ENCODE results near the gene TFR2. TPM values are rescaled to one million over a fixed set of nuclear protein-coding genes. Genes with fewer than 3 reads are reported as not detected.

The TFR2 gene
- total RNA-seq, 2 donors from 2014 or later, result 4.5 to 6.1 TPM

DNA sequence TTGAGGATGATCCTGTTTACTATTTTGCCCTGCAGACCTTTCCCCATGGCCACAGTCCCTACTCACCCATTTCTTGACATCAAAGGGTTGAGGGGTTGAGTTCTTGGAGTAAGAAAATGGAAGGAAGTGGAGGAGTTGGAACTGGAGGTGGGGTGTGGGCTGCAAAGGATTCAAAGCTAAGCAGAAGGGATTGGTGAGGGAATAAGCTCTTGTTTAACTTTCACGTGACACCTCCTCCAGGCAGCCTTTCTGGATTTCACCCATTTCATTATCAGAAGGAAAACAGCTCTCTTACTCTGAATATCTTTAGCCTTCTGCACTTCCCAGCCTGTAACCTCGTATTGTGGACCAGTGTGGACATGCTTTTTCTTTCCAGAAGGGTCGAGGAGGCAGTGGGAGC lies 15.3 kb downstream of the TFR2 start:
- no peaks in the 10 kb centered on the region for H3K27me3 Mint-ChIP-seq
- ATAC-seq, result no peak
- H3K9me3 ChIP-seq (ENCODE audit: control insufficient read depth, low read length, poor library complexity, severe bottlenecking), result no peaks in the 10 kb centered on the region
- H3K36me3 Mint-ChIP-seq (ENCODE audit: low read depth), result peaks cover 6% of the 10 kb centered on the region
- no peak overlapping the region for H3K27ac Mint-ChIP-seq
- peaks cover 37% of the 10 kb centered on the region for H3K4me1 Mint-ChIP-seq
- DNase-seq, result no peak
- H3K4me3 Mint-ChIP-seq, result peak overlapping the region; percentile 79

DNA sequence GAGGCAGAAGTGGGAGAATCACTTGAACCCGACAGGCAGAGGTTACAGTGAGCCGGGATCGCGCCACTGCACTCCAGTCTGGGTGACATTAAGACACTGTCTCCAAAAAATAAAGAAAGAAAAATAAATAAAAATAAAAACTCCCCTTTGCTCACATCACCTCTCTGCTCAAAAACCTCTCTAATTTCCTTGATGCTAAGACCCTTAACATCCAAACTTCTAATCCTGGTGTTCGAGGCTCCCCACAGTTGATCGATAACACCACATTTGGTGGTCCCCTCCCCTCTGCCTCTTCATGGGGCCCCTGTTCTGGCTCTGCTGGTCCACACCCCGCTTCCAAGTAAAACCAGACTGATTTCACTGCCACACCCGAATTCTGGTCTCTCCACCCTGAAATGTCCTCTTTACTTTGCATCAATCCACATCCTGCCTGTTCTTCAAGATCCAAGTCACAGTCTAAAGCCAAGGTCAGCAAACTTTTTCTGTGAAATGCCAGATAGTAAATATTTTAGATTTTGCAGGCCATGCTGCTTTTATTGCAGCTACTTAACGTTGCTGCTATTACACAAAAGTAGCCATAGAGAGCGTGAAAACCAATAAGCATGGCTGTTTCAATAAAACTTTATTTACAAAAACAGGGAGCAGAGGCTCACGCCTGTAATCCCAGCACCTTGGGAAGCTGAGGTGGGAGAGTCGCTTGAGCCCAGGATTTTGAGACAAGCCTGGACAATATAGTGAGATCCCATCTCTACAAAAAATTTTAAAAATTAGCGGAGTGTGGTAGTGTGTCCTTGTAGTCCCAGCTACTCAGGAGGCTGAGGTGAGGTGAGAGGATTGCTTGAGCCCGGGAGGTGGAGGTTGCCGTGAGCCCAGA lies 17.2 kb downstream of the TFR2 start:
- DNase-seq (no peak), ATAC-seq (no peak)
- peak overlapping the region; percentile 75 for H3K27ac Mint-ChIP-seq

DNA sequence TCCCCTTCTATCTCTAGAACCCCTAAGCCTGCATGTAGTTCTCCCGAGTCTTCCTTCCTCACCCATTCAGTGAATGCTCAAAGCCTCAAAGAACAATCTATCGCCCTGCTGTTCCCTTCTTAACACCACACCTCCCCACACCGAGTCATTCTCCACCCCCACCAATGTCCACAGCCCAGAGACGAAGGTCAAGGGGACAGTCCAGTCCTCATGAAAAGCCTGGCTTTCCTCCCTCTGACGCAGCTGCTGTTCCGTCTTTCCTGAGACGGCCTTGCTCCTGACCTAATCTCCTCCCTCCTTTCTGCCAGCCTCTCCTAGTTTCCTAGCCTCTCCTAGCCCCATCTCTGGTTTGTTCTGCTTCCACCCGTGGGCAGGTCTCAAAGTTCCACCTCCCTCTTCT lies 19.8 kb downstream of the TFR2 start:
- no peak for DNase-seq
- Mint-ChIP-seq H3K27ac (peak overlapping the region; percentile 81), H3K27me3 (no peaks in the 10 kb centered on the region), H3K4me1 (peaks cover 19% of the 10 kb centered on the region), H3K36me3 (ENCODE audit: low read depth) (peaks cover 6% of the 10 kb centered on the region), H3K4me3 (no peak overlapping the region)
- no peaks in the 10 kb centered on the region for H3K9me3 ChIP-seq (ENCODE audit: control insufficient read depth, low read length, poor library complexity, severe bottlenecking)
- no peak for ATAC-seq

More for the DNA sequence above, 17.2 kb downstream of the TFR2 start:
- peaks cover 32% of the 10 kb centered on the region for H3K4me1 Mint-ChIP-seq
- peaks cover 6% of the 10 kb centered on the region for H3K36me3 Mint-ChIP-seq (ENCODE audit: low read depth)
- H3K9me3 ChIP-seq (ENCODE audit: control insufficient read depth, low read length, poor library complexity, severe bottlenecking), result no peaks in the 10 kb centered on the region
- H3K4me3 Mint-ChIP-seq, result peak overlapping the region; percentile 71
- no peaks in the 10 kb centered on the region for H3K27me3 Mint-ChIP-seq

DNA sequence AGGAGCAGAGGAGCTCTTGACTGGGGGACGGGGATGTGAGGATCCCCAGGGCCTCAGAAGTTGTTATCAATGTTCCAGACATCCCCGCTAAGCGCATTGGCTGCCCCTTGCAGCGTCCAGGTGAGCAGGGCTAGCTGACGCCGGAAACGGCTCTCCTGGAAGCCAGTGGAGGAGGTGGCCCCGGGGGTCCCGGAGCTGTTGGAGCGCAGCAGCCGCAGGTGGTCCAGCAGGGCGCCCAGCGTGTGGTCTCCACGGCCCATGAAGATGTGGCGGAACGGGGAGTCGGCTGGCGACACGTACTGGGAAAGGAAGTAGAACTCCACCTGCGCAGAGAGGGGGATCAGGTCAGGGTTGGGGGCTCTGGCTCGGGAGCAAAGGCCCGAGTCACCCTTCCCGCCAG lies 20.5 kb downstream of the TFR2 start:
- Mint-ChIP-seq H3K27ac (no peak overlapping the region), H3K36me3 (ENCODE audit: low read depth) (peaks cover 6% of the 10 kb centered on the region), H3K4me3 (no peak overlapping the region), H3K27me3 (no peaks in the 10 kb centered on the region), H3K4me1 (peaks cover 17% of the 10 kb centered on the region)
- DNase-seq (no peak), ATAC-seq (no peak)
- H3K9me3 ChIP-seq (ENCODE audit: control insufficient read depth, low read length, poor library complexity, severe bottlenecking), result no peaks in the 10 kb centered on the region

DNA sequence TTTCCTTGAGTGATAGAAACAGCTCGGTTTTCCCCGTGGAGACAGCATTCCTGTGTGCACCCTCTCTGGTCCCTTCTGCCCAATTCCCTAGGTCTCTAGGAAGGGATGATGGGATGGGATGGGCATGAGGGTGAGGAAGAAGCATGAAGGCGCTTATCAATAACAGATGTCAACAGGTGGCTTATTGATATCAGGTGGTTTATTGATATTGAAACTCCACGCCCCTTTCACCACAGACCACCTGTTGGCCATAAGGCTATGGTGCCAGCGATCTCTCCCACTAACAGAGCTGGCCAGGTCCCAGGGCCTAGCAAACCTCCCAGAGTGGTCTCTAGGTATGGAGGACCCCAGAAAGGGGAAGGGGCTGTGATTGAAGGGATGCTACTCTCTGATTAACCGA lies 21.1 kb downstream of the TFR2 start:
- no peak for ATAC-seq
- no peaks in the 10 kb centered on the region for H3K9me3 ChIP-seq (ENCODE audit: control insufficient read depth, low read length, poor library complexity, severe bottlenecking)
- H3K4me3 Mint-ChIP-seq, result no peak overlapping the region
- H3K27me3 Mint-ChIP-seq, result no peaks in the 10 kb centered on the region
- peaks cover 6% of the 10 kb centered on the region for H3K36me3 Mint-ChIP-seq (ENCODE audit: low read depth)
- H3K27ac Mint-ChIP-seq, result no peak overlapping the region
- DNase-seq, result no peak
- peaks cover 16% of the 10 kb centered on the region for H3K4me1 Mint-ChIP-seq

DNA sequence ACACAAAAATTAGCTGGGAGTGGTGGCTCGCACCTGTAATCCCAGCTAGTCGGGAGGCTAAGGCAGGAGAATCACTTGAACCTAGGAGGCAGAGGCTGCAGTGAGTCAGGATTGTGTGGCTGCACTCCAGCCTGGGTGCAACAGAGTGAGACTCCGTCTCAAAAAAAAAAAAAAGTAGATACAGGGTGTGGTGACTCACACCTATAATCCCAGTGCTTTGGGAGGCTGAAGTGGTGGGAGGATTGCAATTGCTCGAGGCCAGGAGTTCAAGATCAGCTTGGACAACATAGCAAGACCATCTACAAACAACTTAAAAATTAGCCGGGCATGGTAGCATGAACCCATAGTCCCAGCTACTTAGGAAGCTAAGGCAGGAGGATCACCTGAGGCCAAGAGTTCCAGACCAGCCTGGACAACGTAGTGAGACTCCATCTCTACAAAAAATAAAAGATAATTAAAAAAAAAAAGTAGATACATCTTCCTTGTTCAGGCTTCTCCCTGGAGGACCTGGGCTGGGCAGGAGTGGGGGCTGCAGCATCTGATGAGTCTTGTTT lies 27.0 kb downstream of the TFR2 start:
- Mint-ChIP-seq H3K27ac (peak overlapping the region; percentile 67), H3K4me3 (no peak overlapping the region), H3K36me3 (ENCODE audit: low read depth) (peaks cover 3% of the 10 kb centered on the region), H3K27me3 (no peaks in the 10 kb centered on the region), H3K4me1 (peaks cover 20% of the 10 kb centered on the region)
- DNase-seq, result no peak
- H3K9me3 ChIP-seq (ENCODE audit: control insufficient read depth, low read length, poor library complexity, severe bottlenecking), result no peaks in the 10 kb centered on the region
- ATAC-seq, result no peak

DNA sequence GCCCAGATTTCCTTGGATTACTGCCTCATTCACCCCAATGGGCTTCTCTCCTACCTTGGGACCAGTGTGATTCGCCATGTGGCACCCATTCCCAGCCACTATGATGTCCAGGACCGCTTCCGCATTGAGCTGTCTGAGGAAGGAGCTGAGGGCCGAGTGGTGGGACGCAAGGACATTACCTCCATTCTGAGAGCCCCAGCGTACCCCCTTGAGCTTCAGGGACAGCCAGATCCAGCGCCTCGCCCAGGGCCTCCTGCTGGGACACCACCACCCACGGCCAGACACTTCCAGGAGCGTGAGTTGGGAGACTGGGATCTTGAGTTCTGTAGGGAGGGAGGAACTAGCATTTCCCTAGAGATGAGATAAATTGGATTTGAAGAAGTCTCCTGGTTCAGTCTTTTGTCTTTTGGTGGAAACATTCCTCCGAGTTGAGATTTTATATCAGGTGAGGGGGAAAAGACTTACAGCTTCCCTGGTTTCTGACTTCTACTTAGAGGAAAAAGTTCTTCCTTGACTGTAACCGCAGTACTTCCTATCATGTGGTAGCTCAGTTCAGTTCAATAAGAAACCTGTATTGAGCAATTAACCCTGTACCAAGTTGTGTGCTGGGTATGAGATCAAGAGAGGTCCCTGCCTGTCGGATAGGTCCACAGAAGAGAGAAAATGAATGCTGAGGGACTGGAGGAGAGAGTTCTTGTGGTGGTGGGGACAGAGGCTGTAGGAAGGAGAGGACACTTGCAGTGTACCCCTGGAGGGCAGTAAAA lies 27.8 kb downstream of the TFR2 start:
- ATAC-seq, result no peak
- H3K4me1 Mint-ChIP-seq, result peaks cover 20% of the 10 kb centered on the region
- peaks cover 3% of the 10 kb centered on the region for H3K36me3 Mint-ChIP-seq (ENCODE audit: low read depth)
- no peaks in the 10 kb centered on the region for H3K9me3 ChIP-seq (ENCODE audit: control insufficient read depth, low read length, poor library complexity, severe bottlenecking)
- no peak for DNase-seq
- H3K4me3 Mint-ChIP-seq, result peak overlapping the region; percentile 97
- peak overlapping the region; percentile 97 for H3K27ac Mint-ChIP-seq
- H3K27me3 Mint-ChIP-seq, result no peaks in the 10 kb centered on the region

DNA sequence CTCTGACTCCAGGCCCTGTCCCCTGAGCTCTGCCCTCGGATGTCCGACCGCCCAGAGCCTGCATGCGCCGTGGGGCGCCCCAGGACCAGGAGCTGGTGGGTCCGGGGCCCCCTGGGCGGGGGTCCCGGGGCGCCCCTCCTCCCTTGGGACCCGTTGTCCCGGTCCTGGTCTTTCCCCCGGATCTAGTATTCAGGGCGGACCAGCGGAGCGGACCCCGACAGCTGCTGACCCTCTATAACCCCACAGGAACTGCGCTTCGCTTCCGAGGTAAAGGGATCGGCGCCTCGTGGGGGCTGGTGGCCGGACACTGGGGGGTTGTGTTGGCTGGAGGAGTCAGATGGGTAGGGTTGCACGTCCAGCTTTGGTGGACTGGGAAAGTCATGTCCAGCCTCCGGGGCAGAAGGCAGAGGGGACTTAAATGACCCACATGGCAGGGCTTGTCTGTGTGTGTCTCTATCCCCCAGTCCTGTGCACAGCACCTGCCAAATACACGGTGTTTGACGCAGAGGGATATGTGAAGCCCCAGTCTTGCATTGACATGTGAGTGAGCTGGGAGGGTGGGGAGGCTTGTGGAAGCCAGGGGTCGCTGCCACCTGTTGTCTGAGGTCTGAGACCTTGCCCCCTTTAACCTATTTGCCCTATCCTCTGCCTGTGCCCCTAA lies 28.5 kb downstream of the TFR2 start:
- H3K9me3 ChIP-seq (ENCODE audit: control insufficient read depth, low read length, poor library complexity, severe bottlenecking), result no peaks in the 10 kb centered on the region
- Mint-ChIP-seq H3K4me3 (peak overlapping the region; percentile 97), H3K4me1 (peaks cover 20% of the 10 kb centered on the region), H3K27ac (peak overlapping the region; percentile 97), H3K36me3 (ENCODE audit: low read depth) (peaks cover 3% of the 10 kb centered on the region), H3K27me3 (no peaks in the 10 kb centered on the region)
- ATAC-seq, result no peak
- no peak for DNase-seq

DNA sequence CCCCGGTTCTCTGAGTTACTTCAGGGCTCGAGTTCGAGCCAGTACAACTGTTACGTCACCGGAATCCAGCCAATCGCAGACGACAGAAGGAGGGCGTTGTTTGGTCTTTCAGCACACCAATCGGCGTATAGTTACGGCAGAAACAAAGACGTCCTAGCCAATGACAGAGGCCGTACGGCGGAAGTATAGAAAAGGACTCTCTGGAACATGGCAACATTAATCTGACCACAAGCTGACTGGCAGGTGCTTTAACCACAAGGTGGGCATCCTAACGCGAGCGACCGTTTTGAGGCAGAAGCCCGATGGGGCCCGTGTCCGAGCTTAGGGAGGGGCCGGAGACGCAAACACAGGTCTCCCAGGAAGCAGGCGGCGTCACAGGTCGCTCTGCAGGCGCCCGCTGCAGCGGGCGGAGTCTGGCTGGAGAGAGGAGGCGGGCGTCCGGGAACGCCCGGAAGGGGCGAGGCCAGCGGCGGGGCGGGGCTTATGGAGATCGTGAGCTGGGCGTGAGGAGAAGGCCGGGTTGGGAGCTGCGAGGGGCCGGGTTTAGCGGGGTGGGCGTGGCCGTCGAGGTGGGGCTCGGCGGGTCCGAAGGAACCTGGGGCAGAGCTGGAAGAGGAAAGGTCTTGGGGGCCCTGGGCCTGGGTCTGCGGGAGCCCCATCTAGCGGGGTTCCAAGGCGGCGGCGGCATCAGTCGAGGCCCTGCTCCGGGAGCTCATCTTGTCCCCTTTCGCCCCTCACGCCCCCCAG lies 29.2 kb downstream of the TFR2 start, which contains the start of gene MOSPD3:
MOSPD3 (plus strand) TSS at position 558 of the 747 bp plus-strand sequence. CDS start 252 bp downstream, outside the sequence.
- ATAC-seq (peak; percentile 91), DNase-seq (peak; percentile 95 to 98 (median 97))
- Mint-ChIP-seq H3K4me3 (peak within 1 kb of the TSS; percentile 97), H3K36me3 (ENCODE audit: low read depth) (peaks cover 3% of the 10 kb centered on the region), H3K27me3 (no peaks in the 10 kb centered on the region), H3K27ac (peak within 1 kb of the TSS; percentile 97), H3K4me1 (peaks cover 22% of the 10 kb centered on the region)
- no peaks in the 10 kb centered on the region for H3K9me3 ChIP-seq (ENCODE audit: control insufficient read depth, low read length, poor library complexity, severe bottlenecking)

DNA sequence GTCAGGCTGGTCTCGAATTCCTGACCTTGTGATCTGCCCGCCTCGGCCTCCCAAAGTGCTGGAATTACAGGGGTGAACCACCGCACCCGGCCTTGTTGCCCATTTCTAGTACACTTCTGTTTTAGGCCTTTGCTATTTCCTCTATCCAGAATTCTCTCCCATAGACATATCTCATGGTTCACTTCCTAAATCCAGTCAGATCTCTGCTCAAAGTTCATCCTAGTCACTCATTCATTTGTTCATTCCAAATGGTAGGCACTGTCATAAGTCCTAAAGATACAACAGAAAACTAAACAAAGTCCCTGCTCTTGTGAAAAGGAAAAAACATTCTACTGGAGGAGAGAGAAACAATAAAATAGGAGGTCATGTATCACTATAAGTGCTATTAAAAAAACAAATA lies 31.4 kb downstream of the TFR2 start:
- no peak overlapping the region for H3K27ac Mint-ChIP-seq
- DNase-seq, result no peak
- no peaks in the 10 kb centered on the region for H3K9me3 ChIP-seq (ENCODE audit: control insufficient read depth, low read length, poor library complexity, severe bottlenecking)
- no peak for ATAC-seq
- no peaks in the 10 kb centered on the region for H3K27me3 Mint-ChIP-seq
- H3K4me1 Mint-ChIP-seq, result peaks cover 29% of the 10 kb centered on the region
- no peak overlapping the region for H3K4me3 Mint-ChIP-seq
- peaks cover 3% of the 10 kb centered on the region for H3K36me3 Mint-ChIP-seq (ENCODE audit: low read depth)

DNA sequence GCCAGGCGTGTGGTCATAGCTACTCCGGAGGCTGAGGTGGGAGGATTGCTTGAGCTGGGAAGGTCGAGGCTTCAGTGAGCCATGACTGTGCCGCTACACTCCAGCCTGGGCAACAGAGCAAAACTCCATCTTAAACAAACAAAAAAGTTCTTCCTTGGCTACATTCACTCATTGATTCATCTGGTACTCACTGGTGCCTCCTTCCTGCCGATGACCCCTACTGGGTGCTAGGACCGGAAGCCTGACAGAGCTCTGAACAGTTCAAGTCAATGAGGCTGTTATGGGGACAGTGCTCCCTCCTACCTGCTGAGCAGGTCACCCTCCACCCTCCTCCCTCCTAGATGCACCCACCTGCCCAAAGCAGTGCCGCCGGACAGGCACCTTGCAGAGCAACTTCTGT lies 34.2 kb downstream of the TFR2 start:
- H3K9me3 ChIP-seq (ENCODE audit: control insufficient read depth, low read length, poor library complexity, severe bottlenecking), result no peaks in the 10 kb centered on the region
- H3K36me3 Mint-ChIP-seq (ENCODE audit: low read depth), result no peaks in the 10 kb centered on the region
- no peak overlapping the region for H3K27ac Mint-ChIP-seq
- H3K4me1 Mint-ChIP-seq, result peaks cover 27% of the 10 kb centered on the region
- DNase-seq (no peak), ATAC-seq (no peak)
- no peak overlapping the region for H3K4me3 Mint-ChIP-seq
- no peaks in the 10 kb centered on the region for H3K27me3 Mint-ChIP-seq

DNA sequence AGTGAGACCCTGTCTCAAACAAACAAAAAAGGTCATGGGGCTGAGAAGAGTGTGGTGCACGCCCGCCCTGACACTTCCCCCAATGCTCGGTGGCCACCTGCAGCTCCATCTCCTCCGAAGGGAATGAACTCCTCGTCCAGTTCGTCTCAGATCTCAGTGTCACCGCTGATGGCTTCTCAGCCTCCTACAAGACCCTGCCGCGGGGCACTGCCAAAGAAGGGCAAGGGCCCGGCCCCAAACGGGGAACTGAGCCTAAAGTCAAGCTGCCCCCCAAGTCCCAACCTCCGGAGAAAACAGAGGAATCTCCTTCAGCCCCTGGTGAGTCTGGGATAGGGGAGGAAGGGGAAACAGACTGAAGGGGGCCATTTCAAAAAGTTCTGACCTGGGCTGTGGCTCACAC lies 35.0 kb downstream of the TFR2 start:
- no peak for DNase-seq
- Mint-ChIP-seq H3K36me3 (ENCODE audit: low read depth) (no peaks in the 10 kb centered on the region), H3K4me3 (no peak overlapping the region), H3K27me3 (no peaks in the 10 kb centered on the region), H3K27ac (no peak overlapping the region), H3K4me1 (peaks cover 25% of the 10 kb centered on the region)
- ATAC-seq, result no peak
- H3K9me3 ChIP-seq (ENCODE audit: control insufficient read depth, low read length, poor library complexity, severe bottlenecking), result no peaks in the 10 kb centered on the region
